ENCODE data around the gene TGOLN2.
"Not testable (repeated sequence)": the region's sequence is repeated elsewhere in the genome, so short reads cannot be mapped to it uniquely, and the experiment has no call there.

TGOLN2 gene

DNA sequence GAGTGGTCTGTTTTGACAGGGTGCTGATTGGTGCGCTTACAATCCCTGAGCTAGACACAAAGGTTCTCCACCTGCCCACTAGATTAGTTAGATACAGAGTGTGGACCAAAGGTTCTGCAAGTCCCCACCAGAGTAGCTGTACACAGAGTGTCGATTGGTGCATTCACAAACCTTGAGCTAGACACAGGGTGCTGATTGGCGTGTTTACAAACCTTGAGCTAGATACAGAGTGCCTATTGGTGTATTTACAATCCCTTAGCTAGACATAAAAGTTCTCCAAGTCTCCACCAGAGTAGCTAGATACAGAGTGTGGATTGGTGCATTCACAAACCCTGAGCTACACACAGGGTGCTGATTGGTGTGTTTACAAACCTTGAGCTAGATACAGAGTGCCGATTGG is 6.1 kb upstream of the TGOLN2 start:
- H3K9me3 ChIP-seq (ENCODE audit: control insufficient read depth in 1 of 2, low read length in 2 of 2); H3K4me1 ChIP-seq (ENCODE audit: control insufficient read depth in 1 of 2, insufficient read depth in 2 of 2, low read length in 2 of 2); H3K36me3 ChIP-seq (ENCODE audit: control insufficient read depth in 1 of 2, insufficient read depth in 2 of 2, low read length in 2 of 2); H3K27ac ChIP-seq (ENCODE audit: low read length); H3K4me3 ChIP-seq (ENCODE audit: low read depth in 1 of 2, low read length in 2 of 2); H3K27me3 ChIP-seq (ENCODE audit: low read depth, low read length): not testable (repeated sequence)

DNA sequence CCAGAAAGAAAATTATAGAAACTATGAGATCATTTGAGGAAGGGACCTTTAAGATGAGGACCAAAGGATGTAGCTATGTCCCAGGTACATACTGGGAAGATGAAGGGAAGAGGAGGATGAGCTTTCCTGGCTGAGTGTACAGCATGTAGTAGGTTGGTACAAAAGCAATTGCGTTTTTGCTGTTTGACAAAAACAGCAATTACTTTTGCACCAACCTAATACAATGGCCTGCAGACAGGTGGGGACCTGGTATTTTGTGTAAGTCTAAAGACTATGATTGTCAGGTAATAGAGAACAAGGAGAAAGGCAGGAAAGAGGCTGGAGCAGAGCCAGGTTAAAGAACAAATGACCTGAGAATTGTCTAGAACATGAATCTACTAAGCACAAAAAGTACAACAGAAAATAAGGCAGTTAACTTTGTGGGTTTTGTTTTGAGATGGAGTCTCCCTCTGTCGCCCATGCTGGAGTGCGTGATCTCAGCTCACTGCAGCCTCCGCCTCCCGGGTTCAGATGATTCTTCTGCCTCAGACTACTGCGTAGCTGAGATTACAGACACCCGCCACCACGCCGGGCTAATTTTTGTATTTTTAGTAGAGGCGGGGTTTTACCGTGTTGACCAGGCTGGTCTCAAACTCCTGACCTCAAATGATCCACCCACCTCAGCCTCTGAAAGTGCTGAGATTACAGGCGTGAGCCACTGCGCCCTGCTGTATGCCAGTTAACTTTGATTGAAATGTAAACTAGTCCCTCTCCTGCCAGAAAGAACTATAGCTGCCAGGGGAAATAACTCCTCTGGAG is 3.2 kb upstream of the TGOLN2 start:
- H3K27ac ChIP-seq (ENCODE audit: low read length) = no peak overlapping the region

DNA sequence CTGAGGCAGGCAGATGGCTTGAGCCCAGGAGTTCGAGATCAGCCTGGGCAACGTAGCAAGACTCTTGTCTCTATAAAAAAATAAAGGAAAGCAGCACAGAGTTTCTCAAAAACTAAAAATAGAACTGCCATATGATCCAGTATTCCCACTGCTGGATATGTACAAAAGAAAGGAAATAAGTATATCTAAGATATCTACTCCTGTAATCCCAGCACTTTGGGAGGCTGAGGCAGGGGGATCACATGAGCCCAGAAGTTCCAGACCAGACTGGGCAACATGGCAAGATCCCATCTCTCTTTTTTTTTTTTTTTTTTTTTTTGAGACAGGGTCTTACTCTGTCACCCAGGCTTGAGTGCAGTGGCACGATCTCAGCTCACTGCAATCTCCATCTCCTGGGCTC is 1.9 kb upstream of the TGOLN2 start:
- not testable (repeated sequence) for H3K36me3 ChIP-seq (ENCODE audit: control insufficient read depth in 1 of 2, insufficient read depth in 2 of 2, low read length in 2 of 2); H3K9me3 ChIP-seq (ENCODE audit: control insufficient read depth in 1 of 2, low read length in 2 of 2); H3K27me3 ChIP-seq (ENCODE audit: low read depth, low read length); H3K4me3 ChIP-seq (ENCODE audit: low read depth in 1 of 2, low read length in 2 of 2); H3K27ac ChIP-seq (ENCODE audit: low read length)
- H3K4me1 ChIP-seq (ENCODE audit: control insufficient read depth in 1 of 2, insufficient read depth in 2 of 2, low read length in 2 of 2) = peaks cover 10 to 26% of the 10 kb centered on the region in 2 donors

More for the DNA sequence above, 3.2 kb upstream of the TGOLN2 start:
- Histone ChIP-seq H3K4me3 (ENCODE audit: low read depth in 1 of 2, low read length in 2 of 2) (no peak overlapping the region), H3K36me3 (ENCODE audit: control insufficient read depth in 1 of 2, insufficient read depth in 2 of 2, low read length in 2 of 2) (no peaks in the 10 kb centered on the region), H3K27me3 (ENCODE audit: low read depth, low read length) (no peaks in the 10 kb centered on the region), H3K4me1 (ENCODE audit: control insufficient read depth in 1 of 2, insufficient read depth in 2 of 2, low read length in 2 of 2) (peaks cover 6 to 13% of the 10 kb centered on the region in 2 donors), H3K9me3 (ENCODE audit: control insufficient read depth in 1 of 2, low read length in 2 of 2) (no peaks in the 10 kb centered on the region)

DNA sequence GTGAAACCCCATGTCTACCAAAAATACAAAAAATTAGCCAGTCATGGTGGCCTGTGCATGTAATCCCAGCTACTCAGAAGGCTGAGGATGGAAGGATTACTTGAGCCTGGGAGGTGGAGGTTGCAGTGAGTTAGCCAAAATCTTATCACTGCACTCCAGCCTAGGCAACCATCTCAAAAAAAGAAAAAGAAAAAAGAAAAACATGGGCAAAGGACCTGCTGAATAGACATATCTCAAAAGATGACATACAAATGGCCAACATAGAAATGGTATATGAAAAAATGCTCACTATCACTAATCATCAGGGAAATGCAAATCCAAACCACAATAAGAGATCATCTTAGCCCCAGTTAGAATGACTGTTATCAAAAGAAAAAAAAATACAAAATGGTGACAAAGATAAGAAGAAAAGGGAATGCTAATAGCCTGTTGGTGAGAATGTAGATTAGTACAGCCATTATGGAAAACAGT is 1.4 kb upstream of the TGOLN2 start:
- Histone ChIP-seq H3K9me3 (ENCODE audit: control insufficient read depth in 1 of 2, low read length in 2 of 2) (no peaks in the 10 kb centered on the region), H3K27ac (ENCODE audit: low read length) (no peak overlapping the region), H3K36me3 (ENCODE audit: control insufficient read depth in 1 of 2, insufficient read depth in 2 of 2, low read length in 2 of 2) (peaks cover 3 to 7% of the 10 kb centered on the region in 2 donors), H3K27me3 (ENCODE audit: low read depth, low read length) (no peaks in the 10 kb centered on the region), H3K4me3 (ENCODE audit: low read depth in 1 of 2, low read length in 2 of 2) (no peak overlapping the region), H3K4me1 (ENCODE audit: control insufficient read depth in 1 of 2, insufficient read depth in 2 of 2, low read length in 2 of 2) (peaks cover 10 to 31% of the 10 kb centered on the region in 2 donors)

DNA sequence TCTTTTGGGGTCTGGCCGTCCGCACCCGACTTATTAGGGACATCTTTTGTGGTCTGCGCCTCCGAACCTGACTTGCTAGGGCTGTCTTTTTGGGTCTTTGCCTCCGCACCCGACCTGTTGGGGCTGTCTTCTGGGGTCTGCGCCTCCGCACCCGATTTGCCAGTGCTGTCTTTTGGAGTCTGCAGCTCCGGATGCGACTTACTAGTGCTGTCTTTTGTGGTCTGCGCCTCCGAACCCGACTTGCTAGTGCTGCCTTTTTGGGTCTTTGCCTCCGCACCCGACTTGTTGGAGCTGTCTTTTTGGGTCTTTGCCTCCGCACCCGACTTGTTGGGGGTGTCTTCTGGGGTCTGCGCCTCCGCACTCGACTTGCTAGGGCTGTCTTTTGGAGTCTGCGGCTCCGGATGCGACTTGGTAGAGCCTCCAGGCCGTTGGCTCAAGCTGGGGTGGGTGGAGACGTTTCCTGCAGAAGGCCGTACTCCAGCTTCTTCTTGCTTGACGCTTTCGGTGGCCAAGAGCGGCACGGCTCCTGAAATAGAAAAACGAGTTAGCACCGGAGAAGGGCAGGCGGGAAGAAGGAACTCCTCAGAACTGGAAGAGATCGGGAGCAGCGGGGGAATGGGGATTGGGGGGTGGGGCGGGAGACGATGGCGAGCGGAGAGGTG is 498 bp downstream of the TGOLN2 start:
- peaks cover 13 to 21% of the 10 kb centered on the region in 2 donors for H3K36me3 ChIP-seq (ENCODE audit: control insufficient read depth in 1 of 2, insufficient read depth in 2 of 2, low read length in 2 of 2)
- peak overlapping the region; percentile 88 to 99 for H3K4me3 ChIP-seq (ENCODE audit: low read depth in 1 of 2, low read length in 2 of 2)
- peaks cover 10 to 44% of the 10 kb centered on the region in 2 donors for H3K4me1 ChIP-seq (ENCODE audit: control insufficient read depth in 1 of 2, insufficient read depth in 2 of 2, low read length in 2 of 2)
- no peaks in the 10 kb centered on the region for H3K27me3 ChIP-seq (ENCODE audit: low read depth, low read length)
- no peaks in the 10 kb centered on the region for H3K9me3 ChIP-seq (ENCODE audit: control insufficient read depth in 1 of 2, low read length in 2 of 2)
- peak overlapping the region; percentile 100 for H3K27ac ChIP-seq (ENCODE audit: low read length)

DNA sequence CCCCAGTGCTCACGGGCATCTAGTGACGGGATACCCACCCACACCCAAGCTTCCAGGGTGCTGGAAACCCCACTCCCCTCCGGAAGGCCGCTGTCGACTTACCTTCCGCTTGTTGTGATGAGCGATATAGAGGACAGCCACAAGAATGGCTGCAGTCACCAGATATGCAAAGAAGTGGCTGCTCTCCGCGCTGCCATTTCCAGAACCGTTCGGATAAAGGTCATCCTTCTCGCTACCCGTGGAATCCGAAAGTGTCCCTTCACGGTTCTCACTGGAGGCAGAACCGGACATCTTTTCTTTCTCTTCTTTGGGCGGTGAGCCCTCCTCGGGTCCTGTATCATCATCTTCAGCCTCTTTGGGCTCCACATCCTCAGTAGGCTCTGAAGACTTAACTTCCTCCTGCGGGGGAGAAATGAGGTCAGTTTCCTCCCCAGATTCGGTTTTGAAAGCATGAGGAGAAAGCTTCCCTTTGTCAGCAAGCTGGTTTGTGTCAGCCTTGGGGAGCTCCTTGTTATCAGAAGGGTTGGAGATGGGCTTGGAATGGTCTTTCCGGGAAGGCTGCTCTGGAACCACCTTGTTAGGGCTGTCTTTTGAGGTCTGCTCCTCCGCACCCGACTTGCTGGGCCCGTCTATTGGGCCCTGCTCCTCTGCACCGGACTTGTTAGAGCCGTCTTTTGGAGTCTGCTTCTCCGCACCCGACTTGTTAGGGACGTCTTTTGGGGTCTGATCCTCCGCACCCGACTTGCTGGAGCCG is 1.2 kb downstream of the TGOLN2 start:
- Histone ChIP-seq H3K4me1 (ENCODE audit: control insufficient read depth in 1 of 2, insufficient read depth in 2 of 2, low read length in 2 of 2) (peaks cover 10 to 49% of the 10 kb centered on the region in 2 donors), H3K9me3 (ENCODE audit: control insufficient read depth in 1 of 2, low read length in 2 of 2) (no peaks in the 10 kb centered on the region), H3K27me3 (ENCODE audit: low read depth, low read length) (no peaks in the 10 kb centered on the region), H3K27ac (ENCODE audit: low read length) (peak overlapping the region; percentile 100), H3K36me3 (ENCODE audit: control insufficient read depth in 1 of 2, insufficient read depth in 2 of 2, low read length in 2 of 2) (peaks cover 20 to 27% of the 10 kb centered on the region in 2 donors), H3K4me3 (ENCODE audit: low read depth in 1 of 2, low read length in 2 of 2) (peak overlapping the region; percentile 88 to 99)

DNA sequence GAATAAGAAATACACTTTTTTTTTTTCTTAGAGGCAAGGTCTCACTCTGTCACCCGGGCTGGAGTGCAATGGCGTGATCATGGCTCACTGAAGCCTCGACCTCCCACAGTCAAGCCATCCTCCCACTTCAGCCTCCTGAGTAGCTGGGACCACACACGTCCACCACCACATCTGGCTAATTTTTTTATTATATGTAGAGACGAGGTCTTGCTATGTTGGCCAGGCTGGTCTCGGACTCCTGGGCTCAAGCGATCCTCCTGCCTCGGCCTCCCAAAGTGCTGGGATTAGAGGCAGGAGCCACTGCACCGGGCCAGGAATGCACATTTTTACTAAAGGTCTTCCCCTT is 2.4 kb downstream of the TGOLN2 start:
- Histone ChIP-seq H3K4me3 (ENCODE audit: low read depth in 1 of 2, low read length in 2 of 2) (peak overlapping the region; percentile 88 to 99), H3K9me3 (ENCODE audit: control insufficient read depth in 1 of 2, low read length in 2 of 2) (no peaks in the 10 kb centered on the region), H3K27me3 (ENCODE audit: low read depth, low read length) (no peaks in the 10 kb centered on the region), H3K36me3 (ENCODE audit: control insufficient read depth in 1 of 2, insufficient read depth in 2 of 2, low read length in 2 of 2) (peaks cover 30 to 38% of the 10 kb centered on the region in 2 donors), H3K4me1 (ENCODE audit: control insufficient read depth in 1 of 2, insufficient read depth in 2 of 2, low read length in 2 of 2) (peaks cover 10 to 49% of the 10 kb centered on the region in 2 donors), H3K27ac (ENCODE audit: low read length) (peak overlapping the region; percentile 100)

DNA sequence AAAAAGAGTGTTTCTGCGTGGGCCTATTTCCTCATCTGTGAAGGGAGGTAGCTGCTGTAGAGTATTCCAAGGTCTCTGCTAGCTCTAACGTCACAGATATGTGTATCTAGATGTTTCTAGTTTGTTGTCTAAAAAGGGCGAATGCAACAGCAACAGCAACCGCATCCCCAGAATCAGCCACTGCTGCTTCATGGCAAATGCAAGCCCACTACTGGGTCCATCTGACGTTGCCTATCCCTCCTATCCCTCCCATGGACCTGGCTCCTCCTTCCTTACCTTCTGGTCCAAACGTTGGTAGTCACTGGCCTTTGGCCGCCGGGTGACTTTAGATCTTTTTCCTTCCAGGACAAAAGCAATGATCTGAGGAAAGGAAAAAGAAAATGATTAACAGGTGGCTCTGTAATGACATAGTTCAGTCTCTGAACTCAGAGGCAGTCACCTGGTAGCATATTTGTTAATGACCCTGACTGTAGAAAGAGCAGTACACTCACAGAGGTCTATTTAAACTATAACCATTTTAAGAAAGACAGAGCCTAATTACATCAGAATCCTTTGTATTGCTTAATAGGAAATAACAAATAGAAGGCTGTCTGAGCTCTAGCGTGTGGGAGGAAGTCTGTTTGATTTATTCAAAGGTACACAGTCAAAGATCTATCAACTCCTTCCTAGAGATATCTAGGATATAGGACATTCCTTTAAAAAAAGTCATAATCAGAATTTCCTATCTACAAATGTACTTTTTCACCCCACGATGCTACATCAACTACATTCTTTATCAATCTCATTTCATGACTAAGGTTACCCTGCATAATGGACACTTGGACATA is 2.9 kb downstream of the TGOLN2 start:
- Histone ChIP-seq H3K36me3 (ENCODE audit: control insufficient read depth in 1 of 2, insufficient read depth in 2 of 2, low read length in 2 of 2) (peaks cover 35 to 44% of the 10 kb centered on the region in 2 donors), H3K9me3 (ENCODE audit: control insufficient read depth in 1 of 2, low read length in 2 of 2) (no peaks in the 10 kb centered on the region), H3K4me3 (ENCODE audit: low read depth in 1 of 2, low read length in 2 of 2) (peak overlapping the region; percentile 88 to 99), H3K4me1 (ENCODE audit: control insufficient read depth in 1 of 2, insufficient read depth in 2 of 2, low read length in 2 of 2) (peaks cover 10 to 49% of the 10 kb centered on the region in 2 donors), H3K27ac (ENCODE audit: low read length) (no peak overlapping the region), H3K27me3 (ENCODE audit: low read depth, low read length) (no peaks in the 10 kb centered on the region)

DNA sequence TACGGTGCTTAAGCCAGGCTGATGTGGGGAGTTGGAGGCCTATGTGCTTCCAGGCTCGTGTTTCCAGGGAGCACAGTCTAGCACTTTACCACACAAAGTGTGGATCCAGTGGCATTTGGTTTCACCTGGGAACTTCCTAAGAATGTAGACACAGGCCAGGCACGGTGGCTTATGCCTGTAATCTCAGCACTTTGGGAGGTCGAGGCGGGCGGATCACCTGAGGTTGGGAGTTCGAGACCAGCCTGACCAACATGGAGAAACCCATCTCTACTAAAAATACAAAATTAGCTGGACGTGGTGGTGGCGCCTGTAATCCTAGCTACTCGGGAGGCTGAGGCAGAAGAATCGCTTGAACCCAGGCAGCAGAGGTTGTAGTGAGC is 3.8 kb downstream of the TGOLN2 start:
- not testable (repeated sequence) for H3K9me3 ChIP-seq (ENCODE audit: control insufficient read depth in 1 of 2, low read length in 2 of 2); H3K27ac ChIP-seq (ENCODE audit: low read length); H3K4me3 ChIP-seq (ENCODE audit: low read depth in 1 of 2, low read length in 2 of 2); H3K27me3 ChIP-seq (ENCODE audit: low read depth, low read length)
- Histone ChIP-seq H3K36me3 (ENCODE audit: control insufficient read depth in 1 of 2, insufficient read depth in 2 of 2, low read length in 2 of 2) (peaks cover 40 to 50% of the 10 kb centered on the region in 2 donors), H3K4me1 (ENCODE audit: control insufficient read depth in 1 of 2, insufficient read depth in 2 of 2, low read length in 2 of 2) (peaks cover 10 to 49% of the 10 kb centered on the region in 2 donors)

DNA sequence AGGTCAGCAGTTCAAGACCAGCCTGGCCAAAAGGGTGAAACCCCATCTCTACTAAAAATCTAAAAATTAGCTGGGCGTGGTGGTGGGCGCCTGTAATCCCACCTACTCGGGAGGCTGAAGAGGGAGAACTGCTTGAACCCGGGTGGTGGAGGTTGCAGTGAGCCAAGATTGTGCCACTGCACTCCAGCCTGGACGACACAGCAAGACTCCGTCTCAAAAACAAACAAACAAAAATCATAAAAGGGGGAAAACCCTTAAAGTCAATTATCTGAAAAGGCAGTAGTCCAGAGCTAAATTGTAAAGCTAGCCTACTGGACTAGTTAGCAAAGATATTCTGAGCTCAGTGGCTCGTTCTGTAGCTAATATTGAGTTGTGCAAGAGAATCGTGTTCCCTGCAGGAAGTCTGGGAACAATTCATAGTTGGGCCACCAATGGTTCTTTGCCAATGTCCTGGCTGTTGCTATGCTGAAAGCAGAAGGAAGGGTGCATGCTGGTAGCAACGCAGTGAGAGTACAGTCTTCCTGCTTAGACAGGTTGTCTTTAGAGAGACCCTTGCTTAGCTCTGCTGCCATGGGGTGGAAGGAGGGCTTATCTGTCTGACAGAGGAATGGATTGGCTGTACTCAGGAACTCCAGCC is 4.3 kb downstream of the TGOLN2 start:
- Histone ChIP-seq H3K9me3 (ENCODE audit: control insufficient read depth in 1 of 2, low read length in 2 of 2) (no peaks in the 10 kb centered on the region), H3K27ac (ENCODE audit: low read length) (no peak overlapping the region), H3K27me3 (ENCODE audit: low read depth, low read length) (no peaks in the 10 kb centered on the region), H3K4me3 (ENCODE audit: low read depth in 1 of 2, low read length in 2 of 2) (no peak overlapping the region), H3K36me3 (ENCODE audit: control insufficient read depth in 1 of 2, insufficient read depth in 2 of 2, low read length in 2 of 2) (peaks cover 44 to 51% of the 10 kb centered on the region in 2 donors), H3K4me1 (ENCODE audit: control insufficient read depth in 1 of 2, insufficient read depth in 2 of 2, low read length in 2 of 2) (peaks cover 10 to 49% of the 10 kb centered on the region in 2 donors)

Measured in muscle layer of duodenum (tissue), 2 donors.